B cell (primary cell): ENCODE measurements around the gene SCN10A. TPM values are rescaled to one million over a fixed set of nuclear protein-coding genes. Genes with fewer than 3 reads are reported as not detected.

ENCODE experiments used
- ATAC-seq: fragments of 200-7000 bp; cut with Tn5 transposase; one replicate; pipeline ENCODE4 v1.10.0; 2021; ENCODE audit warnings: low read depth, mild to moderate bottlenecking, moderate number of reproducible peaks, moderate library complexity
- CTCF ChIA-PET: fragments of 350-600 bp; sonication (Branson Sonifier 250); formaldehyde crosslinking; loops from one replicate; lab custom pipeline; 2021; ENCODE audit warnings: antibody characterized with exemption, inconsistent platforms; lab: Charles Lee
- POLR2A ChIA-PET: fragments of 350-600 bp; sonication (Branson Sonifier 250); formaldehyde crosslinking; loops from one replicate; lab custom pipeline; 2021; ENCODE audit warnings: antibody characterized with exemption; lab: Charles Lee
- DNase-seq: peaks from one replicate; pipeline ENCODE4 v3.0.0; 2013
- H2AFZ ChIP-seq: 2 replicates; pipeline ENCODE4 v1.6.1; 2012; ENCODE audit warnings: mild to moderate bottlenecking, low read depth, low read length; ENCODE audit not compliant: insufficient read depth, poor library complexity, severe bottlenecking
- H3K27ac ChIP-seq, 2 donors: 1 replicate in 1 of 2; 2 replicates in 1 of 2; pipeline ENCODE4 v1.5.1; 2012 to 2013; ENCODE audit warnings: low read length in 2 of 2, mild to moderate bottlenecking in 2 of 2, moderate library complexity in 1 of 2
- H3K27me3 ChIP-seq, 4 experiments: fragments of 200-600 bp in 1 of 4; sonication (generic) in 1 of 4; replicated peaks in 1 of 4; 1 replicate in 2 of 4; 2 replicates in 2 of 4; pipeline versions ENCODE4 v1.6.1 to v1.7.0; 2013 to 2016; ENCODE audit warnings: low read length in 3 of 4, mild to moderate bottlenecking in 2 of 4, mixed read lengths in 1 of 4, moderate library complexity in 1 of 4; ENCODE audit not compliant: insufficient read depth in 4 of 4, control insufficient read depth in 3 of 4; ENCODE audit errors: control extremely low read depth in 1 of 4
- H3K36me3 ChIP-seq, 2 experiments: replicated peaks in 1 of 2; 1 replicate in 1 of 2; 2 replicates in 1 of 2; pipeline versions ENCODE4 v1.6.1 to v1.7.1; 2013; ENCODE audit warnings: low read length in 1 of 2; ENCODE audit not compliant: insufficient read depth in 2 of 2, control insufficient read depth in 1 of 2; ENCODE audit errors: control extremely low read depth in 1 of 2, extremely low read depth in 1 of 2
- H3K4me1 ChIP-seq, 2 donors: fragments of 200-600 bp in 1 of 2; sonication (generic) in 1 of 2; 1 replicate in 1 of 2; 2 replicates in 1 of 2; pipeline versions ENCODE4 v1.5.1 to v1.6.1; 2013 to 2017; ENCODE audit warnings: low read length in 2 of 2; ENCODE audit not compliant: control insufficient read depth in 2 of 2, insufficient read depth in 2 of 2
- H3K4me2 ChIP-seq: replicated peaks from 2 replicates; pipeline ENCODE3; 2012; ENCODE audit warnings: mild to moderate bottlenecking, low read depth, low read length; ENCODE audit not compliant: poor library complexity, severe bottlenecking
- H3K4me3 ChIP-seq, 5 experiments: fragments of 200-600 bp in 1 of 5; sonication (generic) in 1 of 5; 1 replicate in 3 of 5; 2 replicates in 2 of 5; pipeline versions ENCODE4 v1.5.1 to v1.7.0; 2011 to 2016; ENCODE audit warnings: low read length in 4 of 5, mild to moderate bottlenecking in 4 of 5, low read depth in 2 of 5, control low read depth in 1 of 5, moderate library complexity in 1 of 5; ENCODE audit not compliant: insufficient read depth in 1 of 5; ENCODE audit errors: control extremely low read depth in 1 of 5, extremely low read depth in 1 of 5
- H3K79me2 ChIP-seq: fragments of 200-600 bp; sonication (generic); one replicate; pipeline ENCODE4 v1.6.0; 2016; ENCODE audit warnings: low read length; ENCODE audit not compliant: control insufficient read depth, insufficient read depth
- H3K9ac ChIP-seq: fragments of 200-600 bp; sonication (generic); 2 replicates; pipeline ENCODE4 v1.6.1; 2017; ENCODE audit warnings: mild to moderate bottlenecking, low read length, moderate library complexity
- H3K9me3 ChIP-seq, 3 donors: one replicate each; pipeline versions ENCODE4 v1.6.1 to v1.7.1; 2013; ENCODE audit warnings: low read length in 2 of 3; ENCODE audit not compliant: control insufficient read depth in 2 of 3, insufficient read depth in 1 of 3; ENCODE audit errors: control extremely low read depth in 1 of 3
- H4K20me1 ChIP-seq: 2 replicates; pipeline ENCODE4 v1.6.0; 2012; ENCODE audit warnings: mild to moderate bottlenecking, low read length; ENCODE audit not compliant: insufficient read depth, control insufficient read depth, poor library complexity, severe bottlenecking
- H3K27ac Mint-ChIP-seq: one replicate; pipeline ENCODE4 v1.8.0; 2021; ENCODE audit warnings: mixed read lengths
- H3K27me3 Mint-ChIP-seq: one replicate; pipeline ENCODE4 v1.8.0; 2021; ENCODE audit warnings: mixed read lengths
- H3K4me1 Mint-ChIP-seq: one replicate; pipeline ENCODE4 v1.8.0; 2021; ENCODE audit warnings: mixed read lengths
- H3K4me3 Mint-ChIP-seq: one replicate; pipeline ENCODE4 v1.8.0; 2021; ENCODE audit warnings: mixed read lengths
- H3K9me3 Mint-ChIP-seq: one replicate; pipeline ENCODE4 v1.8.0; 2022; ENCODE audit warnings: mixed read lengths; ENCODE audit not compliant: insufficient read depth
- EZH2 ChIP-seq: IDR thresholded peaks from 2 replicates; pipeline ENCODE4 v1.6.1; 2012; ENCODE audit warnings: borderline replicate concordance, low read depth, mild to moderate bottlenecking, moderate library complexity, low read length; ENCODE audit not compliant: insufficient read depth, poor library complexity, severe bottlenecking
- WGBS: methylation state at CpG from one replicate; pipeline ENCODE4 v1.1.5; 2013; ENCODE audit warnings: missing lambda C conversion rate; ENCODE audit not compliant: insufficient coverage; 5-methylcytosine and 5-hydroxymethylcytosine counted together
- intact Hi-C: fragments of 100-400 bp; cut with micrococcal nuclease; formaldehyde crosslinking; loops from one replicate; pipeline ENCODE4 v1.10.0; 2022
- polyA plus RNA-seq: library from polyadenylated mRNA; depleted of rRNA; stranded (reverse); fragments of >200 nt; gene quantifications from 2 replicates; pipeline ENCODE4 v1.2.3, GENCODE V29; 2012
- total RNA-seq, 2 donors: library from RNA; stranded (reverse); fragments of 120-200 nt in 1 of 2; gene quantifications; 1 replicate in 1 of 2; 2 replicates in 1 of 2; pipeline versions ENCODE4 v1.2.3 to v1.2.4, GENCODE V29; 2013 to 2022
- TF ChIP-seq, protein P1 (sequence below): fragments of 200-600 bp; IDR thresholded peaks from one replicate; pipeline ENCODE4 v1.8.0; 2022; ENCODE audit warnings: antibody characterized with exemption, mild to moderate bottlenecking

SCN10A gene
- total and polyA plus RNA-seq, 2 donors (not counting 1 experiment from before 2014, with no cell fraction given), result not detected

DNA sequence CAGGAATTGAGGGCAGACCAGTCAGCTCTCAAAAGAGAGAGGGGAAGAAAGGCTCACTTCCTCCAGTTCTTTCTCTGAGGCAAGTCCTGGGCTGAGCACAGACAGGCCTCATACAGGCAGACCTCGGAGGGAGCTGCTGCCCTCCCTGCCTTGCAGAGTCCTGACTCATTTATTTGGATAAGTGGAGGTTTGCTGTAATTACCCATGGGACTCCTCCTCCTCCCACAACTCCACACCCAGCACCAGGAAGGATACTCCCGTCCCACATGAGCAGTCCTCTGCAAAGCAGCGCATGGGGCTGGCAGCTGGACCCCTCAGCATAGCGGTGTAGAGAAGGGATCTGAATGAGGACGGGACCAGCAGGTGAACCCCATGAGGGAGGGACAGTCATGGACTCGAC is 13.4 kb upstream of the SCN10A start:
- Histone ChIP-seq H3K4me1 (no peaks in the 10 kb centered on the region), H3K4me2 (no peak overlapping the region), H3K27ac (no peak overlapping the region), H3K4me3 (no peak overlapping the region), H3K27me3 (peaks cover 0 to 7% (median 0%) of the 10 kb centered on the region in 4 experiments), H4K20me1 (no peaks in the 10 kb centered on the region), H3K9me3 (no peaks in the 10 kb centered on the region), H3K9ac (no peak overlapping the region), H3K36me3 (no peaks in the 10 kb centered on the region), H3K79me2 (no peaks in the 10 kb centered on the region), H2AFZ (no peak overlapping the region)
- Mint-ChIP-seq H3K4me1 (no peaks in the 10 kb centered on the region), H3K27me3 (peaks cover 10% of the 10 kb centered on the region), H3K4me3 (no peak overlapping the region), H3K9me3 (no peaks in the 10 kb centered on the region), H3K27ac (no peak overlapping the region)
- DNase-seq (no peak), ATAC-seq (no peak)
- WGBS, result 90% methylated on average over 3 of the region's 6 CpGs
- TF ChIP-seq EZH2, result no peak
- intact Hi-C loops, result no loop called here
- CTCF ChIA-PET, result no interaction called here
- POLR2A ChIA-PET, result no interaction called here

DNA sequence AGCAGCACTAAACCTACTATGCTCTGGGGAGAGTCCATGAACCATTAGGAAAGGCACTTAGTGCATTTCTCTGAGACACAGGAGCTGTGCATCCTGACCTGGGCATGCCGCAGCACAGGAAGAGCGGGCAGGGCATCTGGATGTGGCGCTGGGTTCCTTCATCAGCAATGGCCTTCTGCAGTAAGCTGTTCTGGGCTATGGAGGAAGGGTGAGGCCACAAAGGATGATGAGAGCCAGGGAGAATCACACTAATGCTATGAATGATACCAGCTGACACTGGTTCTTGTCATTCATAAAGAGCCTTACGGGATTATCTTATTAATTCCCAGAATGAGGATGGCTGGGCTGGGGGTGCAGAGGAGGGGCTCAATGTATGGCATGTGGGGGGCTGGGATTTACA is 12.7 kb upstream of the SCN10A start:
- Histone ChIP-seq H2AFZ (no peak overlapping the region), H3K79me2 (no peaks in the 10 kb centered on the region), H3K4me2 (no peak overlapping the region), H3K4me3 (no peak overlapping the region), H3K27me3 (peaks cover 0 to 7% (median 0%) of the 10 kb centered on the region in 4 experiments), H3K36me3 (no peaks in the 10 kb centered on the region), H3K27ac (no peak overlapping the region), H3K9me3 (peaks cover 0 to 4% (median 0%) of the 10 kb centered on the region in 3 donors), H4K20me1 (no peaks in the 10 kb centered on the region), H3K9ac (no peak overlapping the region), H3K4me1 (no peaks in the 10 kb centered on the region)
- 87% methylated on average over 4 of the region's 4 CpGs for WGBS
- no peaks in the 10 kb centered on the region for H3K4me1 Mint-ChIP-seq
- POLR2A ChIA-PET, result no interaction called here
- TF ChIP-seq, protein P1, sequence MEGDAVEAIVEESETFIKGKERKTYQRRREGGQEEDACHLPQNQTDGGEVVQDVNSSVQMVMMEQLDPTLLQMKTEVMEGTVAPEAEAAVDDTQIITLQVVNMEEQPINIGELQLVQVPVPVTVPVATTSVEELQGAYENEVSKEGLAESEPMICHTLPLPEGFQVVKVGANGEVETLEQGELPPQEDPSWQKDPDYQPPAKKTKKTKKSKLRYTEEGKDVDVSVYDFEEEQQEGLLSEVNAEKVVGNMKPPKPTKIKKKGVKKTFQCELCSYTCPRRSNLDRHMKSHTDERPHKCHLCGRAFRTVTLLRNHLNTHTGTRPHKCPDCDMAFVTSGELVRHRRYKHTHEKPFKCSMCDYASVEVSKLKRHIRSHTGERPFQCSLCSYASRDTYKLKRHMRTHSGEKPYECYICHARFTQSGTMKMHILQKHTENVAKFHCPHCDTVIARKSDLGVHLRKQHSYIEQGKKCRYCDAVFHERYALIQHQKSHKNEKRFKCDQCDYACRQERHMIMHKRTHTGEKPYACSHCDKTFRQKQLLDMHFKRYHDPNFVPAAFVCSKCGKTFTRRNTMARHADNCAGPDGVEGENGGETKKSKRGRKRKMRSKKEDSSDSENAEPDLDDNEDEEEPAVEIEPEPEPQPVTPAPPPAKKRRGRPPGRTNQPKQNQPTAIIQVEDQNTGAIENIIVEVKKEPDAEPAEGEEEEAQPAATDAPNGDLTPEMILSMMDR, result no peak
- TF ChIP-seq EZH2, result no peak
- peaks cover 2% of the 10 kb centered on the region for H3K9me3 Mint-ChIP-seq
- ATAC-seq (no peak), DNase-seq (no peak)
- H3K4me3 Mint-ChIP-seq, result no peak overlapping the region
- CTCF ChIA-PET, result interaction anchor here (0.8 kb wide), 1 partner anchor 308 kb away, joined by 3 read pairs; no protein-coding TSS in a partner anchor
- intact Hi-C loops, result no loop called here
- no peak overlapping the region for H3K27ac Mint-ChIP-seq
- peaks cover 12% of the 10 kb centered on the region for H3K27me3 Mint-ChIP-seq
